ENCODE data around the gene CBX3. TPM values are rescaled to one million over a fixed set of nuclear protein-coding genes. Genes with fewer than 3 reads are reported as not detected.
"Not testable (repeated sequence)": the region's sequence is repeated elsewhere in the genome, so short reads cannot be mapped to it uniquely, and the experiment has no call there.

The CBX3 gene
- total RNA-seq = 100 to 1,000 TPM in 1 of 4 donors, 10 to 100 TPM in 3; 61.7 to 109 (median 77.7) TPM

- peaks cover 0 to 15% (median 0%) of the 10 kb centered on the region in 3 donors for H3K36me3 ChIP-seq
- peak within 1 kb of the TSS; percentile 81 to 95 (median 94) for H3K4me3 ChIP-seq
- TF ChIP-seq CTCF (IDR thresholded peaks at IDR 0.05) (no peak), POLR2A (IDR thresholded peaks at IDR 0.05) (peak; percentile 65 to 79), EP300 (IDR thresholded peaks at IDR 0.05) (peak in 1 of 2 donors; percentile 91)
- WGBS, 2 donors = 0 to 1% methylated on average over 20 to 54 of the region's 86 CpGs
- peak; percentile 77 to 87 for DNase-seq (ENCODE audit: low spot score in 2 of 2)
- no peaks in the 10 kb centered on the region for H3K27me3 ChIP-seq
- peak within 1 kb of the TSS; percentile 98 to 100 (median 100) for H3K27ac ChIP-seq
- H3K4me1 ChIP-seq = peaks cover 0 to 50% (median 41%) of the 10 kb centered on the region in 4 donors
- H3K9me3 ChIP-seq = no peaks in the 10 kb centered on the region
Measured at GRCh38 chr7:26201247-26202018, at the start of gene CBX3. TSS of gene CBX3 (plus strand) at chr7:26201745. CDS start at chr7:26202999, 1,254 bp downstream.

- peaks cover 0 to 37% (median 18%) of the 10 kb centered on the region in 4 donors for H3K4me1 ChIP-seq
- TF ChIP-seq CTCF (IDR thresholded peaks at IDR 0.05) = peak; percentile 7 to 39 (median 29)
- TF ChIP-seq EP300 (IDR thresholded peaks at IDR 0.05) = peak in 1 of 2 donors; percentile 27
- peak in 1 of 2 donors; percentile 36 for TF ChIP-seq POLR2A (IDR thresholded peaks at IDR 0.05)
- no peaks in the 10 kb centered on the region for H3K36me3 ChIP-seq
- DNase-seq (ENCODE audit: low spot score in 2 of 2) = peak; percentile 39 to 47
- H3K4me3 ChIP-seq = peak within 1 kb of the TSS; percentile 48 to 68 (median 55)
- H3K27ac ChIP-seq = peak within 1 kb of the TSS in 3 of 4 donors; percentile 36 to 62 (median 59)
- WGBS, 2 donors = 1% methylated on average over 46 to 61 of the region's 95 CpGs
- H3K9me3 ChIP-seq = no peaks in the 10 kb centered on the region
- H3K27me3 ChIP-seq = peaks cover 0 to 8% of the 10 kb centered on the region in 2 donors
Measured at GRCh38 chr7:26151953-26152781, 49.4 kb upstream of the CBX3 start, which contains the start of gene NFE2L3. TSS of gene NFE2L3 (plus strand) at chr7:26152198. CDS start at chr7:26152499, 301 bp downstream.

- Histone ChIP-seq H3K4me3 (peak overlapping the region; percentile 48 to 68 (median 55)), H3K27ac (peak overlapping the region in 2 of 4 donors; percentile 46 to 62), H3K4me1 (peaks cover 0 to 37% (median 18%) of the 10 kb centered on the region in 4 donors)
- H3K36me3 ChIP-seq; H3K9me3 ChIP-seq; H3K27me3 ChIP-seq; DNase-seq (ENCODE audit: low spot score in 2 of 2): not testable (repeated sequence)
- WGBS, 2 donors = 13 to 18% methylated on average over 4 to 28 of the region's 54 CpGs
Measured at GRCh38 chr7:26152782-26153240, 48.7 kb upstream of the CBX3 start.

GRCh38 chr7:26153241-26153822, 48.2 kb upstream of the CBX3 start:
- DNase-seq (ENCODE audit: low spot score in 2 of 2) = no peak
- Histone ChIP-seq H3K36me3 (no peaks in the 10 kb centered on the region), H3K4me3 (peak overlapping the region; percentile 48 to 68 (median 55)), H3K4me1 (peaks cover 0 to 37% (median 18%) of the 10 kb centered on the region in 4 donors), H3K27me3 (peaks cover 0 to 8% of the 10 kb centered on the region in 2 donors), H3K27ac (peak overlapping the region in 3 of 4 donors; percentile 25 to 62 (median 46)), H3K9me3 (no peaks in the 10 kb centered on the region)
- WGBS, 2 donors = 42 to 52% methylated on average over 18 of the region's 18 CpGs
- no peak for TF ChIP-seq POLR2A (IDR thresholded peaks at IDR 0.05)
- no peak for TF ChIP-seq EP300 (IDR thresholded peaks at IDR 0.05)
- no peak for TF ChIP-seq CTCF (IDR thresholded peaks at IDR 0.05)
